ENCODE results near the gene LEO1.
"Not testable (repeated sequence)": the region's sequence is repeated elsewhere in the genome, so short reads cannot be mapped to it uniquely, and the experiment has no call there.

LEO1 gene

DNA sequence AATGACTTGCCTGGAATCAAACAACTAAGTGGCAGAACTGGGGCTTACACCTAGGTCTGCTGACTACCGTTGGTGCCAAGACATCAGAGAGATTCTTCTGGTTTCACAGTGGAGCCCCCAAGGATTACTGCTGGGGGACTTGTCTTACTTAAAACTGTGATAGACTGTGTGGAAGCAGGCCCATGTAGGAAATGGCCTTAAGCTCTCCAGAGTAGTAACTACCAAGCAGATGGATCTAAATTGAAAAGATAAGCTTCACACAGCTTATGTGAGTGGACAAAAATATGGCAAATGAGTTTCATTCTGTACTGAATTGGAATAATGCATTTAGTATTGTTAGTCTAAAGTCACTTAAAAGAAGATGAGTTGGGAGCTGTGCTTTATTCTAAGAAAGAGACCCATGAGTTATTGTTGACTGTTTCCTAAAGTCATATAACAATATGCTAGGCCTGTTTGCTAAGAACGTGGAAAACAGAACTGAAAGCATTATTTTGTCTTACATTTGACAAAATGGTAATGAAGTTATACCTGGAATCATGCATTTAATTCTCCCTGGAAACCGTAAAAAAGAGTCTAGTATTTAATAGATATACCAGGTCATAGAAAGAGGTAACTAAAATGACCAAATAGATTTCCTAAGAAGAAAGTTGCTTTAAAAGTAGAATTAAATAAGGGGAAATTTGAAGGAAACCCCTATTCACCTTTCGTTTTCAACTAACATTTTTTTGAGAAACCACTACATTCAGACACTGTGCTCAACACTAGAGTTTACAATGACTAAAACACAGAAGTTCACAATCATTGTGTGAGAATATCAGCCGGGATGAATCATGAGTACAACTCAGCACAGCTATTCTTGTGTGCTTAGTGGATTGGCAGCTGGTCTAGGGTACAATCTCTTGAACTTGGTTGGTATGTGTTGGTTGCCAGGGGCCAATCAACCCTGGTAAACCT, 34.4 kb upstream of the LEO1 start:
- no peak overlapping the region for H3K4me3 ChIP-seq (ENCODE audit: low read depth in 1 of 2, low read length in 2 of 2)
- H3K9me3 ChIP-seq (ENCODE audit: insufficient read depth, low read length, severe bottlenecking): no peaks in the 10 kb centered on the region
- ATAC-seq (ENCODE audit: insufficient read depth, low read depth) (no peak), DNase-seq (no peak)
- H3K4me2 ChIP-seq (ENCODE audit: insufficient read depth, low read length): no peak overlapping the region
- no peaks in the 10 kb centered on the region for H3K36me3 ChIP-seq (ENCODE audit: insufficient read depth, low read length)
- no peak overlapping the region for H3K9ac ChIP-seq (ENCODE audit: low read depth, low read length)
- no peak for TF ChIP-seq CTCF (IDR thresholded peaks at IDR 0.05; ENCODE audit: borderline replicate concordance, extremely low read depth, low read length, poor library complexity, severe bottlenecking)
- no peak for TF ChIP-seq EZH2 (IDR thresholded peaks at IDR 0.05; ENCODE audit: borderline replicate concordance, low read depth, low read length, severe bottlenecking)
- H3K27me3 ChIP-seq (ENCODE audit: insufficient read depth, low read length, poor library complexity): no peaks in the 10 kb centered on the region
- no peak overlapping the region for H2AFZ ChIP-seq (ENCODE audit: low read depth, low read length)
- no peaks in the 10 kb centered on the region for H3K4me1 ChIP-seq (ENCODE audit: insufficient read depth, low read length)
- no peaks in the 10 kb centered on the region for H4K20me1 ChIP-seq (ENCODE audit: insufficient read depth, low read length)
- no peaks in the 10 kb centered on the region for H3K79me2 ChIP-seq (ENCODE audit: insufficient read depth, low read length)
- no peak overlapping the region for H3K27ac ChIP-seq (ENCODE audit: low read length)

- no peaks in the 10 kb centered on the region for H3K36me3 ChIP-seq (ENCODE audit: insufficient read depth, low read length)
- H4K20me1 ChIP-seq (ENCODE audit: insufficient read depth, low read length): no peaks in the 10 kb centered on the region
- ATAC-seq (ENCODE audit: insufficient read depth, low read depth) (no peak), DNase-seq (no peak)
- H3K4me3 ChIP-seq (ENCODE audit: low read depth in 1 of 2, low read length in 2 of 2): no peak overlapping the region
- no peak overlapping the region for H3K27ac ChIP-seq (ENCODE audit: low read length)
- no peaks in the 10 kb centered on the region for H3K79me2 ChIP-seq (ENCODE audit: insufficient read depth, low read length)
- no peaks in the 10 kb centered on the region for H3K27me3 ChIP-seq (ENCODE audit: insufficient read depth, low read length, poor library complexity)
- H3K4me1 ChIP-seq (ENCODE audit: insufficient read depth, low read length): no peaks in the 10 kb centered on the region
- no peak overlapping the region for H2AFZ ChIP-seq (ENCODE audit: low read depth, low read length)
- H3K4me2 ChIP-seq (ENCODE audit: insufficient read depth, low read length): no peak overlapping the region
- no peaks in the 10 kb centered on the region for H3K9me3 ChIP-seq (ENCODE audit: insufficient read depth, low read length, severe bottlenecking)
- H3K9ac ChIP-seq (ENCODE audit: low read depth, low read length): no peak overlapping the region
- no peak for TF ChIP-seq EZH2 (IDR thresholded peaks at IDR 0.05; ENCODE audit: borderline replicate concordance, low read depth, low read length, severe bottlenecking)
- TF ChIP-seq CTCF (IDR thresholded peaks at IDR 0.05; ENCODE audit: borderline replicate concordance, extremely low read depth, low read length, poor library complexity, severe bottlenecking): no peak
These were observed 33.2 kb upstream of the LEO1 start for GRCh38 chr15:52004806-52005205.

DNA sequence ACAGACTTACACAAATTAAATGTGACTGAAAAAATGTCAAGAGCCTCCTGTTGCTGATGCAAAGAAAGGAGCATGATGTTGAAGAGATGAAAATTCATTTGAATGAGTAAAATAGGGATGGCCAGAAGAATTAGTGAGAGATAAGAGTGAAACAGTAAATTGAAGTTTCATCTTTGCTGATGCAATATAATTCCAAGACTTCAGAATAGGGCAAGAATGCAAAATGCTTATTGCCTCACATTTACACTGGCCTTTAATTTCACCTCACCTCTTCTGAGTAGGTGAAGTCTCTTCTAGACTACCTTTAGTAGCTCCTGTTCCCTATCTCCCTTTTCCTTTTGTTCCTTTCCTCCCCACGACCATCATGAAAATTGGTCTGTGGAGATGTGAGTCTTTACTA, 32.1 kb upstream of the LEO1 start:
- Histone ChIP-seq H3K4me1 (ENCODE audit: insufficient read depth, low read length) (no peaks in the 10 kb centered on the region), H3K79me2 (ENCODE audit: insufficient read depth, low read length) (no peaks in the 10 kb centered on the region), H3K4me3 (ENCODE audit: low read depth in 1 of 2, low read length in 2 of 2) (no peak overlapping the region), H3K4me2 (ENCODE audit: insufficient read depth, low read length) (no peak overlapping the region), H3K27me3 (ENCODE audit: insufficient read depth, low read length, poor library complexity) (no peaks in the 10 kb centered on the region), H3K9me3 (ENCODE audit: insufficient read depth, low read length, severe bottlenecking) (no peaks in the 10 kb centered on the region), H4K20me1 (ENCODE audit: insufficient read depth, low read length) (no peaks in the 10 kb centered on the region), H2AFZ (ENCODE audit: low read depth, low read length) (no peak overlapping the region), H3K27ac (ENCODE audit: low read length) (no peak overlapping the region), H3K9ac (ENCODE audit: low read depth, low read length) (no peak overlapping the region), H3K36me3 (ENCODE audit: insufficient read depth, low read length) (no peaks in the 10 kb centered on the region)
- DNase-seq (no peak), ATAC-seq (ENCODE audit: insufficient read depth, low read depth) (no peak)
- no peak for TF ChIP-seq CTCF (IDR thresholded peaks at IDR 0.05; ENCODE audit: borderline replicate concordance, extremely low read depth, low read length, poor library complexity, severe bottlenecking)
- TF ChIP-seq EZH2 (IDR thresholded peaks at IDR 0.05; ENCODE audit: borderline replicate concordance, low read depth, low read length, severe bottlenecking): no peak

GRCh38 chr15:52003089-52003488, 31.5 kb upstream of the LEO1 start:
- not testable (repeated sequence) for H3K4me2 ChIP-seq (ENCODE audit: insufficient read depth, low read length); ATAC-seq (ENCODE audit: insufficient read depth, low read depth)

More at GRCh38 chr15:52003089-52003488, 31.5 kb upstream of the LEO1 start:
- not testable (repeated sequence) for H3K79me2 ChIP-seq (ENCODE audit: insufficient read depth, low read length); H3K27me3 ChIP-seq (ENCODE audit: insufficient read depth, low read length, poor library complexity); H3K36me3 ChIP-seq (ENCODE audit: insufficient read depth, low read length); H3K9me3 ChIP-seq (ENCODE audit: insufficient read depth, low read length, severe bottlenecking); H3K4me3 ChIP-seq (ENCODE audit: low read depth in 1 of 2, low read length in 2 of 2); H2AFZ ChIP-seq (ENCODE audit: low read depth, low read length); H4K20me1 ChIP-seq (ENCODE audit: insufficient read depth, low read length); H3K4me1 ChIP-seq (ENCODE audit: insufficient read depth, low read length); DNase-seq; H3K9ac ChIP-seq (ENCODE audit: low read depth, low read length); H3K27ac ChIP-seq (ENCODE audit: low read length)
